ENCODE results near the gene ZC3H12A.

DNA sequence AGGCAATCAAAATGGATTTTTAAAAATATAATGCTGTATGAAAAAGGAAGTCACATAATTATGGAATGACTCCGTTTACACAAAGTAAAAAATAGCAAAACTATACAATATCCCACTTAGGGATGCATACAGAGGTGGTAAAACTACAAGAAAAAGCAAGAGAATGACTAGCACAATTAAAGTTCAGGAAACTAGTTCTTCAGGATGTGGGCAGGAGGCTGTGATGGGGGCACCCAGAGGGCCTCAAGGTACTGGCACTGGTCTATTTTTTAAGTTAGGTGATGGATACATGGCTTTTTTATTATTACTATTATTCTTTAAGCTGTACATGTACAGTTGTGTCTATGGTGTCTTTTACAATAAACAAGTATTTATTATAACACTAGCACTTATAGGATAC is 1.4 kb upstream of the ZC3H12A start:
- TF ChIP-seq ZNF274 (IDR thresholded peaks at IDR 0.05; ENCODE audit: low read depth, low read length) (no peak), YY1 (IDR thresholded peaks at IDR 0.05; ENCODE audit: insufficient read depth, insufficient read length) (no peak), SUZ12 (IDR thresholded peaks at IDR 0.05; ENCODE audit: extremely low read depth, insufficient read depth, insufficient read length) (no peak)
